GM12892 (cell line): Measurements from ENCODE around the gene AGPAT2.

Source experiments
- POLR2A ChIP-seq: IDR thresholded peaks from 2 replicates; pipeline ENCODE4 v1.6.1; 2011; ENCODE audit warnings: low read depth, low read length, control low read depth
- POLR2AphosphoS5 ChIP-seq: IDR thresholded peaks from 2 replicates; pipeline ENCODE4 v1.6.1; 2011; ENCODE audit warnings: low read depth, low read length, control low read depth
- TAF1 ChIP-seq: IDR thresholded peaks from 2 replicates; pipeline ENCODE4 v1.6.1; 2011; ENCODE audit warnings: low read depth, mild to moderate bottlenecking, control low read depth, low read length, borderline replicate concordance

DNA sequence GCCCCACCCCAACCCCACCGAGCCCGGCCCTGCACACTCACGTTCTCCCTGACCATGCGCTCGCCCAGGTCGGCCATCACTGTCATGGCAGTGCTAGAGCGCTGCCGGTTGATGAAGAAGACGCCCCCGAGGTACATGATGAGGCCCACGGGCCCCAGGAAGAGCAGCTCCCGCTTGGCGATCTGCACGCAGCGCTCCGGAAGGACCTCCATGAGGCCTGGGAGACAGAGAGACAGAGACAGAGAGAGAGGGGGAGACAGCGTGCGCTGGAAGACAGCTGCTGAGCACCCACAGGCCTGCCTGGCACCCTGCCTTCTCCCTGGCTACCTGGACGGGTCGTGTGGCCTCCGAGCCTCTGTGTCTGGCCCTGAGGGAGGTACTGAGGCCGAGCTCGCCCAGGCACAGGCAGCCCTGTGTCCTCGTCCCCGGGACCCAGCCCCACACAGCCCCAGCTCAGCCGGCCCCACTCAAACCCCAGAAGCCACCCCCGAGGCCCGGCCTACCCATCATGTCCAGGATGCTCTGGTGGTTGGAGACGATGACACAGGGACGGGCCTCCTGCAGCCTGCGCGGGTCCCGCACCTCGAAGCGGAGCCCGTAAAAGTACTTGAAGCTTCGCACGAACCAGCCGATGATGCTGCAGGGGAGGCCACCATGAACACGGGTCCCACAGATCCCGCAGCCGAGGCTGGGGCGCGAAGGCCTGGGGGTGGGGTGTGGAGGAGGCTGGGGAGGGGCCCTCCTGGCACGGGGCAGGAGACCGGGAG, 10.2 kb downstream of the AGPAT2 start:
- TF ChIP-seq POLR2A (no peak), POLR2AphosphoS5 (no peak), TAF1 (no peak)
